H1 (cell line): ENCODE measurements around the gene GLT8D1. TPM values are rescaled to one million over a fixed set of nuclear protein-coding genes. Genes with fewer than 3 reads are reported as not detected.
"Not testable (repeated sequence)": the region's sequence is repeated elsewhere in the genome, so short reads cannot be mapped to it uniquely, and the experiment has no call there.

Experiments used
- CTCF ChIA-PET: fragments of 300-600 bp; sonication (Branson Sonifier 250); formaldehyde crosslinking; loops from one replicate; lab custom pipeline; 2021; ENCODE audit not compliant: partially characterized antibody; lab: Charles Lee
- POLR2A ChIA-PET: fragments of 300-600 bp; sonication (Branson Sonifier 250); formaldehyde crosslinking; loops from one replicate; lab custom pipeline; 2021; ENCODE audit warnings: inconsistent platforms; ENCODE audit not compliant: partially characterized antibody; lab: Charles Lee
- DNase-seq, 2 experiments: peaks; one replicate each; pipeline versions ENCODE4 v3.0.0 to v3.0.0-alpha.2; 2010 to 2022; ENCODE audit warnings: low spot score in 2 of 2, low read depth in 1 of 2, mixed read lengths in 1 of 2
- FAIRE-seq: peaks from 2 replicates; lab custom pipeline; 2011; peaks lifted over from hg19 to GRCh38; lab: Jason Lieb, UNC
- H2AFZ ChIP-seq: 2 replicates; pipeline ENCODE4 v1.8.1; 2012; ENCODE audit warnings: low read length, inconsistent platforms
- H2AK5ac ChIP-seq: 2 replicates; pipeline ENCODE4 v1.6.1; 2013; ENCODE audit warnings: low read depth, low read length
- H2BK120ac ChIP-seq: replicated peaks from 2 replicates; pipeline ENCODE3; 2013; ENCODE audit warnings: low read depth, low read length, inconsistent platforms
- H2BK12ac ChIP-seq: 2 replicates; pipeline ENCODE4 v1.6.1; 2013; ENCODE audit warnings: low read depth, low read length
- H2BK15ac ChIP-seq: 2 replicates; pipeline ENCODE4 v1.6.1; 2013; ENCODE audit warnings: low read length
- H2BK20ac ChIP-seq: 2 replicates; pipeline ENCODE4 v1.6.1; 2013; ENCODE audit warnings: low read length
- H2BK5ac ChIP-seq: 2 replicates; pipeline ENCODE4 v1.6.1; 2013; ENCODE audit warnings: low read depth, low read length
- H3K14ac ChIP-seq: 2 replicates; pipeline ENCODE4 v1.6.1; 2013; ENCODE audit warnings: inconsistent platforms; ENCODE audit not compliant: insufficient read length
- H3K18ac ChIP-seq: 2 replicates; pipeline ENCODE4 v1.6.1; 2013; ENCODE audit warnings: low read length; ENCODE audit errors: extremely low read depth
- H3K23ac ChIP-seq: 2 replicates; pipeline ENCODE4 v1.6.1; 2013; ENCODE audit warnings: inconsistent platforms; ENCODE audit not compliant: insufficient read length
- H3K23me2 ChIP-seq: 2 replicates; pipeline ENCODE4 v1.6.1; 2013; ENCODE audit warnings: low read depth, low read length
- H3K27ac ChIP-seq: 2 replicates; pipeline ENCODE4 v1.6.1; 2011; ENCODE audit warnings: low read depth, low read length, inconsistent platforms
- H3K27me3 ChIP-seq, 4 experiments: replicated peaks in 1 of 4; 1 replicate in 1 of 4; 2 replicates in 3 of 4; pipeline versions ENCODE4 v1.6.1 to v1.8.1; 2011 to 2013; ENCODE audit warnings: low read length in 3 of 4, mild to moderate bottlenecking in 3 of 4, inconsistent platforms in 2 of 4, mixed read lengths in 2 of 4, moderate library complexity in 1 of 4; ENCODE audit not compliant: control insufficient read depth in 3 of 4, insufficient read depth in 3 of 4; ENCODE audit errors: extremely low read depth in 1 of 4
- H3K36me3 ChIP-seq, 4 experiments: 2 replicates each; pipeline versions ENCODE4 v1.6.1 to v1.8.1; 2011 to 2013; ENCODE audit warnings: mild to moderate bottlenecking in 4 of 4, low read length in 3 of 4, moderate library complexity in 2 of 4, control low read depth in 1 of 4, inconsistent platforms in 1 of 4; ENCODE audit not compliant: insufficient read depth in 4 of 4, control insufficient read depth in 2 of 4
- H3K4ac ChIP-seq: replicated peaks from 2 replicates; pipeline ENCODE3; 2013; ENCODE audit warnings: low read length, low read depth, mixed read lengths, inconsistent platforms; ENCODE audit not compliant: insufficient read length
- H3K4me1 ChIP-seq, 4 experiments: replicated peaks in 1 of 4; 1 replicate in 1 of 4; 2 replicates in 3 of 4; pipeline versions ENCODE4 v1.6.1 to v1.8.1; 2011 to 2013; ENCODE audit warnings: low read length in 3 of 4, inconsistent platforms in 2 of 4, mixed read lengths in 1 of 4; ENCODE audit not compliant: insufficient read depth in 4 of 4, control insufficient read depth in 3 of 4
- H3K4me2 ChIP-seq, 2 experiments: 2 replicates each; pipeline versions ENCODE4 v1.6.1 to v1.8.1; 2011 to 2013; ENCODE audit warnings: low read depth in 2 of 2, low read length in 2 of 2, control low read depth in 1 of 2, inconsistent platforms in 1 of 2, mild to moderate bottlenecking in 1 of 2; ENCODE audit not compliant: insufficient read depth in 1 of 2
- H3K4me3 ChIP-seq, 4 experiments: fragments of 200-600, 300-600 bp in 1 of 4; sonication (generic), shearing (Covaris generic), sonication (Bioruptor Twin) in 1 of 4; 2 replicates each; pipeline versions ENCODE4 v1.5.1 to v1.8.1; 2011 to 2016; ENCODE audit warnings: low read length in 4 of 4, low read depth in 3 of 4, control low read depth in 2 of 4, inconsistent platforms in 2 of 4, mild to moderate bottlenecking in 2 of 4, mixed read lengths in 1 of 4, moderate library complexity in 1 of 4; ENCODE audit not compliant: insufficient read depth in 2 of 4; ENCODE audit errors: extremely low read depth in 1 of 4
- H3K56ac ChIP-seq: replicated peaks from 2 replicates; pipeline ENCODE3; 2013; ENCODE audit warnings: low read depth, mild to moderate bottlenecking, mixed read lengths, low read length, inconsistent platforms; ENCODE audit not compliant: insufficient read length
- H3K79me1 ChIP-seq: 2 replicates; pipeline ENCODE4 v1.6.1; 2013; ENCODE audit warnings: low read depth, low read length, control low read depth
- H3K79me2 ChIP-seq, 2 experiments: 2 replicates each; pipeline versions ENCODE4 v1.6.1 to v1.8.1; 2012 to 2013; ENCODE audit warnings: low read length in 2 of 2, mild to moderate bottlenecking in 2 of 2, inconsistent platforms in 1 of 2; ENCODE audit not compliant: insufficient read depth in 2 of 2, control insufficient read depth in 1 of 2
- H3K9ac ChIP-seq, 4 experiments: replicated peaks in 1 of 4; 1 replicate in 1 of 4; 2 replicates in 3 of 4; pipeline versions ENCODE4 v1.6.1 to v1.8.1; 2011 to 2013; ENCODE audit warnings: low read depth in 3 of 4, low read length in 3 of 4, control low read depth in 2 of 4, mild to moderate bottlenecking in 2 of 4, moderate library complexity in 2 of 4, inconsistent platforms in 1 of 4; ENCODE audit errors: extremely low read depth in 1 of 4
- H3K9me3 ChIP-seq, 2 experiments: 2 replicates each; pipeline versions ENCODE4 v1.6.1 to v1.8.1; 2012 to 2013; ENCODE audit warnings: mild to moderate bottlenecking in 2 of 2, moderate library complexity in 2 of 2, control low read depth in 1 of 2, inconsistent platforms in 1 of 2, low read depth in 1 of 2, low read length in 1 of 2, mixed read lengths in 1 of 2; ENCODE audit not compliant: insufficient read depth in 2 of 2
- H4K20me1 ChIP-seq, 2 experiments: replicated peaks in 1 of 2; 2 replicates each; pipeline versions ENCODE3 to v1.8.1; 2011 to 2013; ENCODE audit warnings: inconsistent platforms in 2 of 2, low read length in 2 of 2, mild to moderate bottlenecking in 1 of 2; ENCODE audit not compliant: insufficient read depth in 2 of 2, control insufficient read depth in 1 of 2
- H4K5ac ChIP-seq: 2 replicates; pipeline ENCODE4 v1.6.1; 2013; ENCODE audit warnings: low read length, low read depth, mixed read lengths, inconsistent platforms; ENCODE audit not compliant: insufficient read length
- H4K8ac ChIP-seq: 2 replicates; pipeline ENCODE4 v1.8.0; 2013; ENCODE audit warnings: mild to moderate bottlenecking, moderate library complexity, low read length, inconsistent platforms; ENCODE audit not compliant: insufficient read depth; ENCODE audit errors: extremely low read depth
- H4K91ac ChIP-seq: replicated peaks from 2 replicates; pipeline ENCODE3; 2013; ENCODE audit warnings: low read length, mixed read lengths, inconsistent platforms; ENCODE audit not compliant: insufficient read length
- WGBS, 2 experiments: shearing (Covaris generic) in 1 of 2; methylation state at CpG; one replicate each; pipeline versions ENCODE4 v1.1.6 to v1.1.7; 2013 to 2015; ENCODE audit warnings: low lambda C conversion rate in 2 of 2, mixed read lengths in 2 of 2, inconsistent platforms in 1 of 2, low coverage in 1 of 2, missing lambda C conversion rate in 1 of 2; ENCODE audit not compliant: insufficient replicate concordance in 2 of 2, insufficient coverage in 1 of 2, insufficient read length in 1 of 2; ENCODE audit errors: extremely low coverage in 1 of 2, missing lambda C conversion rate in 1 of 2; 5-methylcytosine and 5-hydroxymethylcytosine counted together
- polyA plus RNA-seq, 7 experiments: library from polyadenylated mRNA; depleted of rRNA in 3 of 7; stranded (reverse) in 5 of 7; unstranded in 2 of 7; fragments of >200 nt in 5 of 7; fragments of 200-250 nt in 2 of 7; gene quantifications; 1 replicate in 5 of 7; 2 replicates in 1 of 7; 4 replicates in 1 of 7; pipeline versions ENCODE4 v1.2.1 to v1.2.3, GENCODE V29; 2011 to 2013; ENCODE audit warnings: missing spikeins in 2 of 7, mixed read lengths in 2 of 7
- total RNA-seq: library from RNA; stranded (reverse); fragmentation: NEBNext Ultra II Directional; extraction: Animal tissue kit (Norgen Biotek cat#: 25700); gene quantifications from 2 replicates; pipeline ENCODE4 v1.2.1, GENCODE V29; 2021

Gene GLT8D1
- total and polyA plus RNA-seq, 2 of the 8 experiments (the other 6 are each of a cell fraction or from before 2014, with no cell fraction given) = 29.0 to 33.6 TPM

DNA sequence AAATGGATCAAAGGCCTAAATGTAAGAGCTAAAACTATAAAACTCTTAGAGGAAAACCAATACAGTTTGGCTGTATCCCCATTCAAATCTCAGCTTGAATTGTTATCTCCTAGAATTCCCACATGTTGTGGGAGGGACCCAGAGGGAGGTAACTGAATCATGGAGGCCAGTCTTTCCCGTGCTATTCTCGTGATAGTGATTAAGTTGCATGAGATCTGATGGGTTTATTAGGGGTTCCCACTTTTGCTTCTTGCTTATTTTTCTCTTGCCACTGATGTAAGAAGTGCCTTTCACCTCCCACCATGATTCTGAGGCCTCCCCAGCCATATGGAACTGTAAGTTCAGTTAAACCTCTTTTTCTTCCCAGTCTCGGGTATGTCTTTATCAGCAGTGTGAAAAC, 29.4 kb downstream of the GLT8D1 start:
- not testable (repeated sequence) for H2BK5ac ChIP-seq, FAIRE-seq, H4K20me1 ChIP-seq, H3K14ac ChIP-seq, H2BK120ac ChIP-seq, H2BK20ac ChIP-seq, H3K4me2 ChIP-seq, H3K27me3 ChIP-seq, DNase-seq, H3K23ac ChIP-seq, H3K27ac ChIP-seq, H3K4me3 ChIP-seq, H4K5ac ChIP-seq, H3K23me2 ChIP-seq, H2AFZ ChIP-seq, H3K18ac ChIP-seq, H3K9ac ChIP-seq, H3K9me3 ChIP-seq, H3K56ac ChIP-seq, H3K79me1 ChIP-seq, H4K91ac ChIP-seq, H3K4ac ChIP-seq, H2BK12ac ChIP-seq, H4K8ac ChIP-seq, H3K4me1 ChIP-seq, H2BK15ac ChIP-seq, H2AK5ac ChIP-seq
- ChIA-PET POLR2A (interaction anchor here (1.6 kb wide), 2 partner anchors 10 to 17 kb away, joined by 3 to 7 read pairs; partner anchors contain the start of genes GNL3 and PBRM1), CTCF (interaction anchor here (0.7 kb wide), 1 partner anchor 232 kb away, joined by 3 read pairs; no protein-coding TSS in a partner anchor)
- WGBS, 2 experiments = 94% methylated on average over 3 of the region's 3 CpGs; no CpG with 5 or more reads in 1 of the 2 experiments
- H3K36me3 ChIP-seq = peaks cover 15 to 44% (median 31%) of the 10 kb centered on the region in 4 experiments
- H3K79me2 ChIP-seq = peaks cover 0 to 15% of the 10 kb centered on the region in 2 experiments; a peak in 3 of 4 replicates
